IPS-18c (cell line): ENCODE data around the gene ANXA8.

Source experiments
- H3K4me3 ChIP-seq: 2 replicates; pipeline ENCODE4 v1.7.0; 2013; ENCODE audit warnings: low read depth, mild to moderate bottlenecking, low read length, moderate library complexity; ENCODE audit not compliant: insufficient read depth
- H3K9me3 ChIP-seq: one replicate; pipeline ENCODE4 v1.6.1; 2013; ENCODE audit warnings: mild to moderate bottlenecking, low read length, moderate library complexity; ENCODE audit not compliant: control insufficient read depth, insufficient read depth

Gene ANXA8

DNA sequence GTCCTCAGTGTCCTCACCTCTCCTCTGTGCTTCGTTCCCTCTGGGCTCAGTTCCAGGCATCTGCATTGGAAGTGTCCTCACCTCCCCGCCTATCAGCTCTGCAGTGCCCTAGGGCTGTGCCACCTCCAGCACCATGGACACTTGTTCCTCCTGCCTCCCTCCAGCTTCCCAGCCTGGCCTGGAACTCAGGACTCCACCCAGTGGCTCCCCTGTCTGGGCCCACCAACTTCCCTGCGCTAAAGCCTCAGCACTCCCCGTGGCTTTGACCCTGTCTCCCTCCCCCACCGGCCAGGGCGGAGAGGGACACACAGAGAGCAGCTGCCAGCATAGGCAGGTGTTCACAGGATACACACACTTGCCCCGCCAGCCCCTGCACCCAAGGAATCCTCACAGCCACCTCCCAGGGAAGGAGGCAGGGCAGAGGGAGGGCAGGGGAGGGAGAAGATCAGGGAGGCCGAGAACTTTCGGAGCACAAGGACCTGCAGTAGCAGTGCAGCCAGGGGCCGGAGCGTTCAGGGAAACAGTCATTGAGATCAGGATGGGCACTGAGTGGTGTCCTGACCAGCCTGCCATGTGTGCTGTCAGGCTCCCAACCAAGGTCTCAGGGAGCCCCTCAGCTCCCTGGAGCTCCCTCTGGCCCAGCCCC, 31.3 kb downstream of the ANXA8 start:
- Histone ChIP-seq H3K9me3 (peaks cover 2% of the 10 kb centered on the region), H3K4me3 (no peak overlapping the region)

- Histone ChIP-seq H3K9me3 (peaks cover 2% of the 10 kb centered on the region), H3K4me3 (no peak overlapping the region)
Observed at GRCh38 chr10:47451998-47452494, 31.9 kb downstream of the ANXA8 start.

DNA sequence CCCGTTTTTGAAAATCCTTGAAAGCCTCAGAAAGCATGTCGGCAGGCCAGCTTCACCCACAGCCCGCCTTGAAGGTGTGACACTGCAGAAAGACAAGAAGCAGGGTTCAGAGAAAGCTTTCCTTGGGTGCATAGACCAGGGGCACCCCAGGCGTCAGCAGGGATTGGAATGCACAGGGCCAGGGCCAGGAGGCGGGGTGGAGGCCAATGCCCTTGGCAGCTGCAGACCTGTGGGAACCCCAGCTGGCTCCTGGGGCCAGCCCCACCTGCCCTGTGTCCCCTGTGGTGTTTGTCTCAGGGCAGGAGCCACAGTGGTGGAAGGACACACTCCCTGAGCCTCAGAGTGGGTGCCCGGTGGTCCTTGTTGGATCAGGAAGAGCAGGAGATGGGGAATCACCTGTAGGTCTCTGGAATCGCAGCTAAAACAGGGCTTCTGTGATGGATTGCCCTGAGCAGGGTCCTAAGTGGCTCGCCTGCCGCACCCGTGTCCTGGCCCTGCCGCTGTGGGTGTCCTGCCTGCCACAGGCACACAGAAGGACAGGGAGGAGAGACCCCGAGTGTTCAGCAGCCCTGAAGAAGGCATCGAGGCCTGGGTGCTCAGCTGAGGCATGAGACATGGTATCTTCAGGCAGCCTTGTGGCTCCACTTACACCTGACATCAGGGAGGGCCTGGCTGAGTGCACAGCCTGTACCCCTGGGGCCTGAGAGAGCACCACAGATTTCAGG, 32.5 kb downstream of the ANXA8 start:
- H3K9me3 ChIP-seq = peaks cover 2% of the 10 kb centered on the region

DNA sequence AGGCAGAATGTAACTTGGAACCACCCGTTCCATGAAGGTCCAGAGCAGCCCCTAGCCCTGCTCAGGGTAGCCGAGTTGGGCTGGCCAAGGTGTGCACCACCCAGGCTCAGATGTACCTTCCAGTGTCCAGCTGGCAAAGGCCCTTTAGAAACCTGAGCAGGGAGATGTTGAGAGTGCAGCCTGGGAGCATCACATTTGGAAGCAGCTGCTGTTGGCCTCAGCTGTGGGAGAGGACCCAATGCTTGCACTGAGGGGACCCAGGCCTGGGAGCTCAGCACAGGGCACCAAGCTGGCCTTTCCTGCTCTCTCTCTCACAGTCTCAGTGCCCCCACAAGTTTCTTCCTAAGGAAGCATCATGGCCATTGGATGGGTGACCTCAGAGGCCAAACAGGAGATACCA, 33.5 kb downstream of the ANXA8 start:
- H3K4me3 ChIP-seq = no peak overlapping the region
- H3K9me3 ChIP-seq = peaks cover 2% of the 10 kb centered on the region

More for the DNA sequence above, 32.5 kb downstream of the ANXA8 start:
- no peak overlapping the region for H3K4me3 ChIP-seq

- H3K9me3 ChIP-seq = peaks cover 2% of the 10 kb centered on the region
- H3K4me3 ChIP-seq = no peak overlapping the region
Observed at GRCh38 chr10:47449979-47450378, 33.9 kb downstream of the ANXA8 start.

GRCh38 chr10:47449102-47449978, 34.6 kb downstream of the ANXA8 start:
- peaks cover 2% of the 10 kb centered on the region for H3K9me3 ChIP-seq
- H3K4me3 ChIP-seq = no peak overlapping the region

DNA sequence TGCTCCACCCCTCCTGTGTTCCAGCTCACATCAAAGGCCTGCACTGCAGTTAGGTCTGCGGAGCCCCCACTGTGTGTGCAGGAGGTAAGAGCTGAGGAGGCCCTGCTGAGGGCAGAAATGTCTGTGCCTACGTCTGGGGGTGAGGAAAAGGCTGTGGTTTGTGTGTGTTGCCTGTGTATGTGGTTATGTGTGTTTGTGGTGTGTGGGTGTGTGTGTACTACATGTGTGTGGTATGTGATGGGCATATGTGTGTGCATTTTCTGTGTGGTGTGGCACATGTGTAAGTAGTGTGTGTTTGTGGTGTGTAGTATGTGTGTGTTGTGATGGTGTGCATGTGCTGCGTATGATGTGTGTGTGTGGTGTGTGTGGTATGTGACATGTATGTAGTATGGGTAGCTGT, 36.2 kb downstream of the ANXA8 start:
- no peaks in the 10 kb centered on the region for H3K9me3 ChIP-seq

DNA sequence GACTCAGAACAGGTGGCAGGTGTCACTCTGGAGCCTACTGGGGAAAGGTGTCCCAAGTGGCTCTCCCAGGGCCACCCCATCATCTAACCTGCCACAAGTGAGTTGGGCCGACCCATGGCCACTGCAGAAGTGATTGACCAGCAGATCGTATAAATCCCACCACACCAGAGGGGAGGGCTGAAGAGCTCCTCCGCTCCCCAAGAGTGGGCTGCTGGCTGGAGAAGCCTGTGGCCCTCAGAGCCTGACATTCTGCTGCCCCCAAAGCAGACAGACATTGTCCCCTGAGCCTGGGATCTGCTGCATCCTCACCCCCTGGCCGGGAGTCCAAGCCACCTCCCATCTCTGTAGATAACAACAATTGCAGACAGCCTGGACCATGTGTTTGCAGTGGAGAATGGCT, 36.7 kb downstream of the ANXA8 start:
- H3K4me3 ChIP-seq = no peak overlapping the region
- no peaks in the 10 kb centered on the region for H3K9me3 ChIP-seq

More for the DNA sequence above, 36.2 kb downstream of the ANXA8 start:
- H3K4me3 ChIP-seq = no peak overlapping the region

DNA sequence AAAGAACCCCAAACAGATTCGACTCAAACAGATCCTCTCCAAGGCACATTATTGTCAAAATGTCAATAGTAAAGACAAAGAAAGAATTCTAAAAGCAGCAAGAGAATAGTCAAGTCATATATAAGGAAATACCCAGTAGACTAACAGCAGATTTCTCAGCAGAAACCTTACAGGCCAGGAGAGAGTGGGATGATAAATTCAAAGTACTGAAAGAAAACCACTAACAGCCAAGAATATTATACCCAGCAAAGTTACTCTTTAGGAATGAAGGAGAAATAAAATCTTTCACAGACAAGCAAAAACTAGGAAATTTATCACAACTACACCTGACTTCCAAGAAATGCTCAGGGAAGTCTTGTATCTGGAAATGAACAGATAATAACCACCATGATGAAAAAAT, 38.2 kb downstream of the ANXA8 start:
- H3K9me3 ChIP-seq = no peaks in the 10 kb centered on the region
- no peak overlapping the region for H3K4me3 ChIP-seq

DNA sequence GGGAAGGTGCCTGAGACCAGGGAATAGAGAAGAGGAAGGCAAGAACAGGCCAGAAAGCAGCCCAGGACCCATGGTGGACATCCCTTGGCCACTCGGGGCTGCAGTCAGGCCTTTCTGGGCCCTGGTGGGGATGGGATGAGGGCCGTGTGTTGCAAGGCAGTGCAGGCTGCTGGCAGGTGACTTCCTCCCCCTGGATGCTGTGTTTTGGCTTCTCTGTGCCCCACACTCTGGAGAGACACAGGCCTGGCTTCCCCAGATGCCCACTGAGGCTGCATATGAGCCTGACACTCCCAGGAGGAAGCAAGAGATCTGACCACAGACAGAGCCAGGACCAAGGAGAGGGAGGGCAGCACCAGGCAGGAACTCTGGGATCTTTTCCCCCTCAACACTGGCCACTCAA, 39.9 kb downstream of the ANXA8 start:
- Histone ChIP-seq H3K4me3 (no peak overlapping the region), H3K9me3 (no peaks in the 10 kb centered on the region)

- H3K9me3 ChIP-seq = no peaks in the 10 kb centered on the region
- no peak overlapping the region for H3K4me3 ChIP-seq
Observed at GRCh38 chr10:47443145-47443544, 40.8 kb downstream of the ANXA8 start.

GRCh38 chr10:47442351-47442750, 41.6 kb downstream of the ANXA8 start:
- no peaks in the 10 kb centered on the region for H3K9me3 ChIP-seq

GRCh38 chr10:47441938-47442337, 42.0 kb downstream of the ANXA8 start:
- Histone ChIP-seq H3K9me3 (no peaks in the 10 kb centered on the region), H3K4me3 (no peak overlapping the region)

More at GRCh38 chr10:47442351-47442750, 41.6 kb downstream of the ANXA8 start:
- H3K4me3 ChIP-seq = no peak overlapping the region

DNA sequence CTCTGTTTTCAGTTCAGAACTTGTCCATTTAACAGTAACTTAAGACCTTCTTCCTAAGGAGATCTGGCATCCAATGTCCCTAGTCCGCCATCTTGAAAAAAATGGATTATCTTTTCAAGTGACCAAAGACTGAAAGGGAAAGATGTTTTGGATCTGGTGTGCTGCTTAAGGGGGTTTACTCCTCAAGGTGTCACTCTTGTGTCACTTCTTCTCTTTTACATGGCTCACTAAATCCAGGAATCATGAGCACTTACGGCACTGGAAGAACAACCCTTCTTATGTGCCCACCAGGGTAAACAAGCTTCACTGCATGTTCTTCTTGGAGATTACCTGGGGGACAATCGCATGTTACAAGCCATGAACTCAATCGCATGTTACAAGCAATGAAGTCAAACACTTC, 43.7 kb downstream of the ANXA8 start:
- Histone ChIP-seq H3K4me3 (no peak overlapping the region), H3K9me3 (no peaks in the 10 kb centered on the region)

- H3K4me3 ChIP-seq = no peak overlapping the region
- H3K9me3 ChIP-seq = no peaks in the 10 kb centered on the region
Observed at GRCh38 chr10:47438857-47439474, 44.9 kb downstream of the ANXA8 start.

DNA sequence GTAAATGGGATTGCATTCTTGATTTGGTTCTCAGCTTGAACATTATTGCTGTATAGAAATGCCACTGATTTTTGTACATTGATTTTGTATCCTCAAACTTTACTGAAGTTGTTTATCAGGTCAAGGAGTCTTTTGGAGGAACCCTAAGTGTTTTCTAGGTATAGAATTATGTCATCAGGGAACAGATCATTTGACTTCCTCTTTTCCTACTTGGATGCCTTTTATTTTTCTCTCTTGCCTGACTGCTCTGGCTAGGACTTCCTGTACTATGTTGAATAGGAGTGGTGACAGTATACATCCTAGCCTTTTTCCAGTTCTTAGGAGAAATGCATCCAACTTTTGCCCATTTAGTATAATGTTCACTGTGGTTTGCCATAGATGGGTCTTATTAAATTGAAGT, 48.8 kb downstream of the ANXA8 start:
- no peaks in the 10 kb centered on the region for H3K9me3 ChIP-seq
- no peak overlapping the region for H3K4me3 ChIP-seq

GRCh38 chr10:47425813-47426419, 58.0 kb downstream of the ANXA8 start:
- H3K9me3 ChIP-seq = peaks cover 3% of the 10 kb centered on the region
- H3K4me3 ChIP-seq = no peak overlapping the region
